Cardiac muscle cell (in vitro differentiated cells and primary cell): ENCODE measurements around the gene CORO6. TPM values are rescaled to one million over a fixed set of nuclear protein-coding genes. Genes with fewer than 3 reads are reported as not detected.

ENCODE experiments used
- DNase-seq, 2 donors: peaks; one replicate each; pipeline versions ENCODE4 v3.0.0 to v3.0.0-alpha.2; 2010 to 2017; ENCODE audit warnings: low read depth in 1 of 2, low spot score in 1 of 2
- H3K27ac ChIP-seq: fragments of 200-600 bp; sonication (generic); 2 replicates; pipeline ENCODE4 v1.5.1; 2016
- H3K27me3 ChIP-seq: fragments of 200-600 bp; sonication (generic); 2 replicates; pipeline ENCODE4 v1.6.0; 2016; ENCODE audit warnings: control low read depth
- H3K36me3 ChIP-seq: fragments of 200-600 bp; sonication (generic); 2 replicates; pipeline ENCODE4 v1.5.1; 2016; ENCODE audit warnings: control low read depth
- H3K4me1 ChIP-seq: fragments of 200-600 bp; sonication (generic); 2 replicates; pipeline ENCODE4 v1.8.1; 2017; ENCODE audit warnings: low read depth, mild to moderate bottlenecking, mixed run types
- H3K4me3 ChIP-seq: fragments of 200-600 bp; sonication (generic); 2 replicates; pipeline ENCODE4 v1.5.1; 2016; ENCODE audit warnings: mild to moderate bottlenecking
- H3K9me3 ChIP-seq: fragments of 200-600 bp; sonication (generic); 2 replicates; pipeline ENCODE4 v1.5.1; 2017; ENCODE audit warnings: low read depth, mild to moderate bottlenecking, control low read depth
- CTCF ChIP-seq: IDR thresholded peaks from 2 replicates; pipeline ENCODE4 v1.5.1; 2012; ENCODE audit warnings: low read depth, mild to moderate bottlenecking, low read length
- polyA plus RNA-seq: library from polyadenylated mRNA; unstranded; fragments of >200 nt; fragmentation: Nextera tagmentation; extraction: Ambion mirVana; gene quantifications from 2 replicates; pipeline ENCODE4 v1.2.1, GENCODE V29; 2016
- total RNA-seq: library from RNA; depleted of rRNA; stranded (reverse); fragments of >200 nt; gene quantifications from 2 replicates; pipeline ENCODE4 v1.2.3, GENCODE V29; 2016

Gene CORO6
- total and polyA plus RNA-seq, 2 experiments from 2014 or later, result 163 to 243 TPM

GRCh38 chr17:29625037-29625750 lies 2.5 kb upstream of the CORO6 start:
- TF ChIP-seq CTCF, result no peak
- DNase-seq, result peak in 1 of 2 donors; percentile 60
- Histone ChIP-seq H3K36me3 (peaks cover under 1% of the 10 kb centered on the region), H3K4me1 (peaks cover 24% of the 10 kb centered on the region), H3K4me3 (no peak overlapping the region), H3K9me3 (no peaks in the 10 kb centered on the region), H3K27ac (no peak overlapping the region), H3K27me3 (no peaks in the 10 kb centered on the region)

GRCh38 chr17:29624586-29624985 lies 1.9 kb upstream of the CORO6 start:
- TF ChIP-seq CTCF, result no peak
- H3K4me3 ChIP-seq, result no peak overlapping the region
- H3K27me3 ChIP-seq, result no peaks in the 10 kb centered on the region
- no peak for DNase-seq
- H3K4me1 ChIP-seq, result peaks cover 30% of the 10 kb centered on the region
- H3K9me3 ChIP-seq, result no peaks in the 10 kb centered on the region
- no peak overlapping the region for H3K27ac ChIP-seq
- no peaks in the 10 kb centered on the region for H3K36me3 ChIP-seq

GRCh38 chr17:29623283-29623647 lies 553 bp upstream of the CORO6 start:
- no peaks in the 10 kb centered on the region for H3K27me3 ChIP-seq
- DNase-seq, result no peak
- peak overlapping the region; percentile 70 for H3K4me3 ChIP-seq
- peaks cover 41% of the 10 kb centered on the region for H3K4me1 ChIP-seq
- no peaks in the 10 kb centered on the region for H3K9me3 ChIP-seq
- H3K27ac ChIP-seq, result peak overlapping the region; percentile 91
- H3K36me3 ChIP-seq, result no peaks in the 10 kb centered on the region
- TF ChIP-seq CTCF, result no peak

GRCh38 chr17:29621751-29622194 lies 939 bp downstream of the CORO6 start:
- Histone ChIP-seq H3K36me3 (no peaks in the 10 kb centered on the region), H3K9me3 (no peaks in the 10 kb centered on the region), H3K4me3 (peak overlapping the region; percentile 70), H3K4me1 (peaks cover 52% of the 10 kb centered on the region), H3K27me3 (peaks cover 3% of the 10 kb centered on the region), H3K27ac (peak overlapping the region; percentile 91)
- no peak for TF ChIP-seq CTCF
- DNase-seq, result peak in 1 of 2 donors; percentile 44

- Histone ChIP-seq H3K27me3 (peaks cover 11% of the 10 kb centered on the region), H3K27ac (peak overlapping the region; percentile 91), H3K36me3 (no peaks in the 10 kb centered on the region), H3K9me3 (no peaks in the 10 kb centered on the region), H3K4me3 (peak overlapping the region; percentile 70), H3K4me1 (peaks cover 52% of the 10 kb centered on the region)
- DNase-seq, result no peak
- TF ChIP-seq CTCF, result no peak
Measured at GRCh38 chr17:29620779-29621500, 1.8 kb downstream of the CORO6 start.
